Fibroblast of mammary gland (primary cell): ENCODE results near the gene STN1.

Experiments
- DNase-seq: peaks from one replicate; pipeline ENCODE4 v3.0.0-alpha.2; 2010; ENCODE audit warnings: low read depth
- H3K4me3 ChIP-seq: 2 replicates; pipeline ENCODE4 v1.5.1; 2011; ENCODE audit warnings: low read depth, mild to moderate bottlenecking, low read length, moderate library complexity; ENCODE audit not compliant: control insufficient read depth
- TF ChIP-seq, protein P1 (sequence below): conservative IDR thresholded peaks from 2 replicates; pipeline ENCODE4 v1.5.1; 2011; ENCODE audit warnings: low read depth, low read length, inconsistent platforms; ENCODE audit not compliant: control insufficient read depth, insufficient read depth

STN1 gene

DNA sequence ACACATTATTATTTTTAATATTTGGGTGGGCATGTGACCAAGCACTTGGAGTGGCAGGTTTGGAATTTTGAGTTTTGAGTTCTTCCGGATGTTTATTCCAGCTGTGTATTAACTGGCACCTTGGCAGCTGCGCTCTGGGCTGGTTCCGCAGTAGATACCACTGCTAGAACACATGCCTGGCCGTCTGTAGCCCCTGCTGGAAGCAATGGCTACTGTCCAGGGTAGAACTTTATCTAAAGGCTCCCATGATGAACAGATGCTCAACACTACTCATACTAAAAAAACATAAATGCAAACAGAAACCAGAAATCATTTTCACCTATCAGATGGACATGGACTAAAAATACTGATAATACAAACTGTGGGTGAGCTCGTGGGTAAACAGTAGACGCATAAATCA lies 43.3 kb downstream of the STN1 start:
- DNase-seq, result no peak
- H3K4me3 ChIP-seq, result no peak overlapping the region
- TF ChIP-seq, protein P1, sequence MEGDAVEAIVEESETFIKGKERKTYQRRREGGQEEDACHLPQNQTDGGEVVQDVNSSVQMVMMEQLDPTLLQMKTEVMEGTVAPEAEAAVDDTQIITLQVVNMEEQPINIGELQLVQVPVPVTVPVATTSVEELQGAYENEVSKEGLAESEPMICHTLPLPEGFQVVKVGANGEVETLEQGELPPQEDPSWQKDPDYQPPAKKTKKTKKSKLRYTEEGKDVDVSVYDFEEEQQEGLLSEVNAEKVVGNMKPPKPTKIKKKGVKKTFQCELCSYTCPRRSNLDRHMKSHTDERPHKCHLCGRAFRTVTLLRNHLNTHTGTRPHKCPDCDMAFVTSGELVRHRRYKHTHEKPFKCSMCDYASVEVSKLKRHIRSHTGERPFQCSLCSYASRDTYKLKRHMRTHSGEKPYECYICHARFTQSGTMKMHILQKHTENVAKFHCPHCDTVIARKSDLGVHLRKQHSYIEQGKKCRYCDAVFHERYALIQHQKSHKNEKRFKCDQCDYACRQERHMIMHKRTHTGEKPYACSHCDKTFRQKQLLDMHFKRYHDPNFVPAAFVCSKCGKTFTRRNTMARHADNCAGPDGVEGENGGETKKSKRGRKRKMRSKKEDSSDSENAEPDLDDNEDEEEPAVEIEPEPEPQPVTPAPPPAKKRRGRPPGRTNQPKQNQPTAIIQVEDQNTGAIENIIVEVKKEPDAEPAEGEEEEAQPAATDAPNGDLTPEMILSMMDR, result no peak

DNA sequence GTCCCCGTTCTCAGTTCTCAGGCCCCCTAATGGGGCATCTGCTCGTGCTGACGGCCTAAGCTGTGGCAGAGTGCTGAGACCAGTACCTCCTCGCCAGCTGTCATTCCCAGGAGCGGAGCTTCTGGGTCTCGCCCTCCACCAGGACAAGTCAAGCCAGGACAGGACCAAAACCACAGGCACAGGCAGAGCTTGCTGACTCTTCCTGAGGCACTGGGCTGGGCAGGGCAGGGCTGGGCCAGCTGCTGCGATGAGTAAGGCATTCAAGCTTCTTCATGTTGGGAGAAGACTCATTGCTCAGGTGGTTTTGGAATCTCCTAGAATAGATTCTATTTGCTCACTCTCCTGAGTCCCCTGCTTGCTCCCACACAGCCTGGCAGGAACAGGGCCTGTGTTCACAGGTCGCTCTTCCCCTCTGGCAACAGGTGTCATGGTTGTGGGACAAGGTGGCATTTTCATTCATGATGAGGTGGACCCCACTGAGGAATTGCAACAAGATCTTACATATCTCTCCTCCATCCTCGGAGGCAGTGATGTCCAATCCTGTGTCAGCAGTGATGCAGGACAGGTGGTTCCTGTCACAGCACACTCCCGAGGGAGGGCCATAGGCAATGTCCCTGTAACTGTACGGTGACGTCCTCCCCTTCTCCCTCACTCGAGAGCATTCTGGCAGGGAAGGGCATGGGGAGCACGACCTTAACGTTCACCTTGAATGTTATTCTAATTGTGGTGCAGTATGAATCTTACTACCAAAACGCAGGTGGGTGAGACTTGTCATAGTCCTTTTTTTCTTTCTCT lies 45.6 kb downstream of the STN1 start:
- TF ChIP-seq, protein P1, result no peak
- DNase-seq, result peak; percentile 56
- H3K4me3 ChIP-seq, result no peak overlapping the region

DNA sequence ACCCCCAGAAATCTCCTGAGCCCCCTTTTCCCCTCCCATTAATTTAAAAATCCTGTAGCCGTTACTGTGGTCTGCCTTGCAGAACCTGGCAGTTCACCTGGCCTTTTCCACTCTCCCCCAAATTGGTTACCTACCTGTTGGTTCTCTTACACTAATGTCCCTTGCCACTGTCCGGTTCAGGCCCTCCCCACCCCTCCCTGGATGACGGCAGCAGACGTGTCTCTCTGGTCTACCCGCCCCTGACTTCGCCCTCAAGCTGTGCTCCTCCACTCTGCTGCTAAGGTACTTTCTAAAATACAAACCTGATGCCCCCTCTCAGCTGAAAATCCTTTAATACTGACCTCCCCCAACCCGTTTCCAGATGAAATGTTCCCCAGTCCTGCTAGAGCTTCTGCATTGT lies 47.0 kb downstream of the STN1 start:
- H3K4me3 ChIP-seq, result no peak overlapping the region
- DNase-seq, result no peak
- TF ChIP-seq, protein P1, result no peak

DNA sequence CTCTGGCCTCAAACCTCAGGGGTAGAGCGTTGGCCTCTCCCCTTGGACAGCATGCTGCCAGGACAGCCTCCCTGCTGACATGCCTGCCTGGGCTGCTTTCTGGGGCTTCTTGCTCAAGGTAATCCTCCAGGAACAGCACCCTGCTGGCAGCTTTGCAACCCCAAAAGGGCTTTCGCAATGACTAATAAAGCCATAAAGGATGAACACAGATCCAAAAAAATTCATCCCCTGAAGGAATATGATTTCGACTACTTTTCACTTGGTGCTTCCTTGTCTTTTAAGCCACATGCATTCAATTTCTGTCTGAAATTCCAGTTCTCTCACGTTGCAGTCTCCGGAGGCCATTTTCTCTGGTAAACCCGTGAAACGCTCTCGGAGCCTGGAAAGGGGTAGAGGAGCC lies 47.5 kb downstream of the STN1 start:
- H3K4me3 ChIP-seq, result no peak overlapping the region
- DNase-seq, result peak; percentile 67
- TF ChIP-seq, protein P1, result peak; percentile 11

DNA sequence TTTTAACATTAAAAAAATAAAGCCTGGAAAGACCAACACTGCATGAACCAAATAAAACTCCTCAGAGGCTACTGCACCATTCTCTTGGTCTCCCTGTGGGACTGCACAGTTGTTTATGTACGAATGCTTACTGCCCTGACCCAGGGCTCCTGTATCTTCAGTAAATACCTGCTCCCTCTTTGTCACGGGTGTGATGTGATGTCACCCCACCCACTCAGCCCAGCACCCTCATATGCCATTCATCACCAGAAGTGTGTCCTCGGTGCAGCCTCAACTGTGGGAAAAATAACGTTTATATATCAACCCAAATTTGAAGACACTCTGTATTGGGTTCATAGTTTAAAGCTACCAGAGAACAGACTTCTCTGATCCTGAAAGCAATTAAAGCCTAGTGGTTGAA lies 48.6 kb downstream of the STN1 start:
- no peak overlapping the region for H3K4me3 ChIP-seq
- TF ChIP-seq, protein P1, result no peak
- DNase-seq, result no peak

DNA sequence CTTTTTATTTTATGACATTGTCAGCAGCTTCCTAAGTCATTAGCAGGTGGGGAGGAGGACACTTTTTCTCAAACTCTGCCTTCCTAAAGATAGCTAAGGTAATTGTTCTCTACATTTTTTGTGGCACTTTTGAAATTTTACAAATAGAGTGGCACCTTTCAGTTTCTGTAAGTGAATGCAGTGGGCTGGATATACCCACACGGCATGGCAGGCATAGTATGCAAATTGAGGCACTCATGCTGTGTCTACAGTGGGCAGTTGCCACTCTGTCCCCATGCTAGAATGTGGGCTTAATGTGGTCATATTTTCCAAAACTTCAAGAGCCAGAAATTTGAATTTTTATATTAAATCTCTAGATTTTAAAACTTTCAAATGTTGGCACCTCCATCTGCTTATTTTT lies 49.8 kb downstream of the STN1 start:
- DNase-seq, result no peak
- no peak overlapping the region for H3K4me3 ChIP-seq
- TF ChIP-seq, protein P1, result no peak
